GM18873 (cell line): Measurements from ENCODE around the gene ADAMTSL3.
"Not testable (repeated sequence)": the region's sequence is repeated elsewhere in the genome, so short reads cannot be mapped to it uniquely, and the experiment has no call there.

Experiments
- ATAC-seq: cut with Tn5 transposase; IDR thresholded peaks from one replicate; pipeline ENCODE4 v1.9.1; 2021; ENCODE audit warnings: mild to moderate bottlenecking, moderate library complexity, moderate number of reproducible peaks; ENCODE audit not compliant: unreplicated experiment, low FRiP score

ADAMTSL3 gene

GRCh38 chr15:83959477-83959876 lies 305.6 kb downstream of the ADAMTSL3 start:
- ATAC-seq = no peak

- ATAC-seq = no peak
These were observed 306.4 kb downstream of the ADAMTSL3 start for GRCh38 chr15:83960192-83960829.

- ATAC-seq = no peak
These were observed 307.4 kb downstream of the ADAMTSL3 start for GRCh38 chr15:83961311-83961710.

- not testable (repeated sequence) for ATAC-seq
These were observed 311.0 kb downstream of the ADAMTSL3 start for GRCh38 chr15:83964967-83965366.

- no peak for ATAC-seq
These were observed 316.5 kb downstream of the ADAMTSL3 start for GRCh38 chr15:83970295-83970890.

GRCh38 chr15:83971992-83972391 lies 318.1 kb downstream of the ADAMTSL3 start:
- ATAC-seq = no peak

GRCh38 chr15:83973816-83974215 lies 319.9 kb downstream of the ADAMTSL3 start:
- no peak for ATAC-seq

- ATAC-seq = no peak
These were observed 324.1 kb downstream of the ADAMTSL3 start for GRCh38 chr15:83977992-83978391.

- ATAC-seq = no peak
These were observed 324.7 kb downstream of the ADAMTSL3 start for GRCh38 chr15:83978588-83978987.

GRCh38 chr15:83980637-83981036 lies 326.7 kb downstream of the ADAMTSL3 start:
- no peak for ATAC-seq

- no peak for ATAC-seq
These were observed 328.8 kb downstream of the ADAMTSL3 start for GRCh38 chr15:83982748-83983147.

- no peak for ATAC-seq
These were observed 329.9 kb downstream of the ADAMTSL3 start for GRCh38 chr15:83983634-83984458.

- ATAC-seq = no peak
These were observed 330.7 kb downstream of the ADAMTSL3 start for GRCh38 chr15:83984601-83985000.

- ATAC-seq = no peak
These were observed 337.2 kb downstream of the ADAMTSL3 start for GRCh38 chr15:83991163-83991562.

GRCh38 chr15:83992324-83993031 lies 338.6 kb downstream of the ADAMTSL3 start:
- no peak for ATAC-seq

GRCh38 chr15:83993591-83993990 lies 339.7 kb downstream of the ADAMTSL3 start:
- ATAC-seq = no peak

GRCh38 chr15:83998486-83998885 lies 344.6 kb downstream of the ADAMTSL3 start:
- ATAC-seq = no peak

GRCh38 chr15:83999396-84000135 lies 345.6 kb downstream of the ADAMTSL3 start:
- ATAC-seq = no peak

- ATAC-seq = no peak
These were observed 347.1 kb downstream of the ADAMTSL3 start for GRCh38 chr15:84001037-84001436.

- ATAC-seq = no peak
These were observed 347.7 kb downstream of the ADAMTSL3 start for GRCh38 chr15:84001655-84002054.
